A172 (cell line): Measurements from ENCODE around the gene CRIM1. TPM values are rescaled to one million over a fixed set of nuclear protein-coding genes. Genes with fewer than 3 reads are reported as not detected.

ENCODE experiments used
- DNase-seq: peaks from one replicate; pipeline ENCODE4 v3.0.0-alpha.2; 2015; ENCODE audit warnings: low spot score
- total RNA-seq: library from RNA; depleted of rRNA; stranded (reverse); fragments of >200 nt; shearing (Covaris generic); gene quantifications from 2 replicates; pipeline ENCODE4 v1.2.3, GENCODE V29; 2014

Gene CRIM1
- total RNA-seq, 1 experiment from 2014 or later = 406 TPM

GRCh38 chr2:36516136-36516870, 160.7 kb downstream of the CRIM1 start:
- no peak for DNase-seq

DNA sequence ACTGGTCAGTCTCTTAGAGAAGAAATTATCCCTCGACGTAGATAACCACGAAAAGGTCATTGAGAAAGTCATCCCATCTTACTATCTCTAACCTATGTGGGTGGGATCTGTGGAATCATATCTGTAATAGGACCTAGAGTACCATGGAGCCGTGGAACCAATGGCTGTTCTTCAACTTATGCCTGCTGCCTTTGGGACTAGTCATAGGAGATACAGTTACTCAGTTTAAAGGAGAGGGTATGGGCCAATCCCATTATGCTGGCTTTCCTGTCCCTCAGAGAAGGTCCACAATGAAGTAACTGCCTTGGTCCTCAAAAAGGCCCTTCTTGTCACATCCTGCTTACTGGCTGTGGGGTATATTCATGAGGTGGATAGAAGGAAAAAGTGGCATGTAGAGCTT, 164.9 kb downstream of the CRIM1 start:
- no peak for DNase-seq

- DNase-seq = no peak
Measured at GRCh38 chr2:36523153-36523552, 167.6 kb downstream of the CRIM1 start.

DNA sequence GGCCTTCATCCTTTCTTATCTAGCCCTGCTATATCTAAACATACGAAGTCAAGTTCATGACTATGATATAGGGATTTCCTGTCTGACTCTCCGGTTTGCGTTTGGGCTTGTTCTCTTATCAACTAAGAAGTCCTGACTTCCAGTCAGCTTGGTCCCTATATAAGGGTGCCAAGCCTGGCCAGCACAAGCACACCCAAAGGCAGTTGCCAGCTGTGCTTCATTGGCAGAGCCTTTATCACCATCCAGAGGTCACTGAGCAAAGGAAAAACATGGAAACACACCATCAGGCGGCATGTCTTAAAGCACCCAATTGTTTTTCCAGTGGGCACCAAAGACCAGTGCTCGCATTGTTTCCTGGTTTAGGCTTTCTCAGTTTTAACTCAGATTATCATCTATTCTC, 169.7 kb downstream of the CRIM1 start:
- DNase-seq = no peak

DNA sequence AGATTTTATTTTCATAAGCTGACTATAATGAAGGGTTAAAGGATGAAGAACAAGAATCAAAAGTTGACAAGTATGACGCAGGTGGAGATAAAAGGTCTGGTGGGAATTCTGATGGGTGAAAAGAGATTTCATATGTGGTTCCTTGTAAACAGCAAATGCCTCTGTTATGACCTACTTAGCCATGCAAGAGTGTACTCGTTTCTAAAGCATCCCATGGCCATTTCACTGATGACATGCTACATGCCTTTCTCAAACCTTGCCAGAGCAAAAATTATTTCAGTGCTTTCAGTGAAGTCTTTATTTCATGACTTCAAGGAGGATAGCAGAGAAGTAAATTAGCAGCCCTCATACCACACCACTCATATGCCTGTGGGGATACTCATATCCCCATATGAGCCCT, 170.6 kb downstream of the CRIM1 start:
- DNase-seq = no peak

GRCh38 chr2:36528274-36528673, 172.7 kb downstream of the CRIM1 start:
- no peak for DNase-seq

GRCh38 chr2:36528766-36529392, 173.3 kb downstream of the CRIM1 start:
- DNase-seq = no peak

- no peak for DNase-seq
Measured at GRCh38 chr2:36530178-36530982, 174.8 kb downstream of the CRIM1 start.

DNA sequence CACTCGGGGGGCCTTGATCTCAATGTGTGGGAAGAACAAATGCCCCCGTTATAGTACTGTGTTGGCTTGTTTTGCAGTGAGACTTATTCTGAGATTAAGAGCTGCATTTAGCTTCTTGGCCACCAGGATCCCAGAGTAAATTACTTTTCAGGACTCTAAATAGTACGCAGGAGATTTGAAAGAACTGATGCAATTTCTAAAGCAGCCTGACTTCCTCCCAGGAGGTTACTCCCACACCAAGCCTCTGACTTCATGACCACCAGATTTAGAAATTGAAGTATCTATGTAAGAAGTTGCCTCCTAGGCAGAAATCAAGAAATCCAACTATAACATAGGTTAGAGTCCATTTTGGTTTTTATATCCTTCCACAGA, 175.4 kb downstream of the CRIM1 start:
- DNase-seq = no peak

DNA sequence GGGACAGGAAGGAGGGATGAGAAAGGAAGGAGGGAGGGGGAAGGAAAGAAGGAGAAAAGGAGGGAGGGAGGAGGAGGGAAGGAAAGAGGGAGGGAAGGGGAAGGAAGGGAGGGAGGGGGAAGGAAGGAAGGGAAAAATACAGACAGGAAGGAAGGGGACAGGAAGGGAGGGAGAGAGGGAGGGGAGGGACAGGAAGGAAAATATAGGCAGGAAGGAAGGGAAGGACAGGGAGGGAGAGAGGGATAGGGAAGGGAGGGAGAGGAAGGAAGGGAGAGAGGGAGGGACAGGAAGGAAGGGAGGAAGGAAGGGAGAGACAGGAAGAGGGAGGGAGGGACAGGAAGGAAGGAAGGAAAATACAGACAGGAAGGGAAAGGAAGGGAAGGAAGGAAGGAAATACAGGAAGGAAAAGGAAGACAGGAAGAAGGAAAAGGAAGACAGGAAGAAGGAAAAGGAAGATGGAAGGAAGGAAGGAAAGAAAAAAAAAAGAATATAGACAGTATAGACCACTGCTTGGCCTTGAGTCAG, 178.8 kb downstream of the CRIM1 start:
- no peak for DNase-seq

- no peak for DNase-seq
Measured at GRCh38 chr2:36535099-36535498, 179.5 kb downstream of the CRIM1 start.

DNA sequence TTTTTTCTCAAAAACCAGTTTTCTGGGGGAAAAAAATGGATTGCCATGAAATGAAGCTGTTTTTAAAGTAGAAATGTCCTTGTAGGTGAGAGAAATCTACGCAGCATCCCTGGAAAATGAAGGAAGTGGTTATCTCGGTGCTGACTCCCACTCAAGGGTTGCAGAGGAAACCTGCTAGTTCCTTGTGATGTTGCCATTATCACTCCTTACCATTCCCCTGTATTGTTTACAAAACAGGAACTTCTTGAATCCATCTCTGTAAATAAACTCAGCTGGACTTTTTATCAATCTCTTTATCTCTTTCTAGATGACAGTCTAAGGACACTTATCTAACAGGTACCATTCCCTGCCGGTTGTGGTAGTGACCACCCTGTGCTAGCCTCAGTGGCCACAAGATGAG, 181.2 kb downstream of the CRIM1 start:
- no peak for DNase-seq

DNA sequence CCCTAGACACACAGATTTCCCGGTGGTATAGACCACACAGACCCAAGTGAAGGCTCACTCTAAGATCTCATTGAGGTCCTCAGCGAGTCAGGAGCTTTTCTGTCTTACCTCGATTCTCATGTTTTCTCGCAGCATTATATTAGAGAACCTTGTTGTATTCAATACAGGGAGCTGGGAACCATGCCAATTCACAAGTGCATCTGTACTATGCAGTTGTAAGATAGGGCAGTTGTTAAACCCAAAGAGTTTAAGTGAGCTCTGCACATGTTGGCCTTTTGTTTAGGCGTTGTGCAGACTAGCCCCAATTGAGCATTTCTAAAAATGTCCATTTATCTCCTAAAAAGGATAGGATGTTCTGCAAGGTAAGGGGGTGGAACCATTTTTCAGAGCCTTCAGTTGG, 182.8 kb downstream of the CRIM1 start:
- DNase-seq = no peak

DNA sequence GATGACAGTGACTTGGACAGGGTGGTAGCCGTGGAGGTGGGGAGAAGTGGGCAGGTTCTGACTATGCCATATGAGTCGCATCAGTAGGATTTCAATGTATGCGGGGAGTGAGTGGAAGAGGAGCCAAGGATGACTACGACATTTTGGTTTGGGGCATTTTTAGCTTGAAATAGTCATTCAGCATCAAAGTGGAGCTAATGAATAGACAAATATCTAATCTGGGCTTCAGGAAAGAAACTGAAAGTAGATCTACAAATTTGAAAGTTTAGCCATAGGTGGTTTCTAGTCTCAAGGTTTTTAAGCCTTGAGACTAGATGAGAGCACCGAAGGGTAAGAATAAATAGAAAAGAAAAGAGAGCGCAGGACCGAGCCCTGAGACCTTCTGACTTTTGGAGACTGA, 184.1 kb downstream of the CRIM1 start:
- peak; percentile 69 for DNase-seq

- no peak for DNase-seq
Measured at GRCh38 chr2:36540986-36541754, 185.6 kb downstream of the CRIM1 start.

GRCh38 chr2:36541891-36542595, 186.5 kb downstream of the CRIM1 start:
- DNase-seq = no peak

GRCh38 chr2:36544638-36545338, 189.2 kb downstream of the CRIM1 start:
- no peak for DNase-seq

- DNase-seq = no peak
Measured at GRCh38 chr2:36545871-36546416, 190.4 kb downstream of the CRIM1 start.

DNA sequence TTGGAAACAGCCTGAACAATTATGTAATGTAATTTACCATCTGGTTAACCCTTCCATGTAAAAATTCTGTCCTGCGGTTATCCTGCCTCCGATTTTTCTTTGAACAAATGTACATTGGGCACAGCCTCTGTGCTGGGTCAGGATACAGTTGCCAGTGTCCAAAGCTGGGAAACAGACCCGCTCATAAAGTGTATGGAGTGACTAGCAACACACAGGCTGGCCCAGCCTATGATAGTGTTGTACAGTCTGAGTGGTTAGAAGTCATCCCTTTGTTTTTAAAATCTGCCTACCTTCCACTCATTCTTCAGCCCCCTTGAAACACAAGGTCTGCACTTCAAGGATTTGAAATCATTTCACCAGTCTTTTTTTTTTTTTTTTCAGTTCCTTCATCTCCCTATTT, 192.3 kb downstream of the CRIM1 start:
- no peak for DNase-seq

- peak; percentile 81 for DNase-seq
Measured at GRCh38 chr2:36549165-36549574, 193.6 kb downstream of the CRIM1 start.
